ENCODE measurements around the gene TMEM128.

DNA sequence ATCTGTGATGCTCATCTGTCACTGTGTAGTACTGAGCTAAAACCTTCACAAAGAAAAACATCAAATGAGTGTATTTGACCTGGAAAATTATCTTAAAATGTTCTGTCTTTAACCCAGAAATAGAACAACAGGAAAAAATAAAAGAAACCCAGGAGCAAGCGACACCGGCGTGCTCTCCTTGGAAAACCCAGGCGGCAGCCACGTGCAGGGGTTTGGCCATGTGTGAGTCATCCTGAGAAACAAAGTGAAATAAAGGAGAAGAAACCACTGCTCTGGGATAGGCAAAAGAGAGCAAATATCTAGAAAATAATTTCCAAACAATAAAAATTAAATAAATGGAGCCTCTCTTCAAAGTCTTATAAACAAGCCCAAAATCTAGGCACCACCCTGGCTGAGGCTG lies 20.0 kb upstream of the TMEM128 start:
- TF ChIP-seq, protein P1, sequence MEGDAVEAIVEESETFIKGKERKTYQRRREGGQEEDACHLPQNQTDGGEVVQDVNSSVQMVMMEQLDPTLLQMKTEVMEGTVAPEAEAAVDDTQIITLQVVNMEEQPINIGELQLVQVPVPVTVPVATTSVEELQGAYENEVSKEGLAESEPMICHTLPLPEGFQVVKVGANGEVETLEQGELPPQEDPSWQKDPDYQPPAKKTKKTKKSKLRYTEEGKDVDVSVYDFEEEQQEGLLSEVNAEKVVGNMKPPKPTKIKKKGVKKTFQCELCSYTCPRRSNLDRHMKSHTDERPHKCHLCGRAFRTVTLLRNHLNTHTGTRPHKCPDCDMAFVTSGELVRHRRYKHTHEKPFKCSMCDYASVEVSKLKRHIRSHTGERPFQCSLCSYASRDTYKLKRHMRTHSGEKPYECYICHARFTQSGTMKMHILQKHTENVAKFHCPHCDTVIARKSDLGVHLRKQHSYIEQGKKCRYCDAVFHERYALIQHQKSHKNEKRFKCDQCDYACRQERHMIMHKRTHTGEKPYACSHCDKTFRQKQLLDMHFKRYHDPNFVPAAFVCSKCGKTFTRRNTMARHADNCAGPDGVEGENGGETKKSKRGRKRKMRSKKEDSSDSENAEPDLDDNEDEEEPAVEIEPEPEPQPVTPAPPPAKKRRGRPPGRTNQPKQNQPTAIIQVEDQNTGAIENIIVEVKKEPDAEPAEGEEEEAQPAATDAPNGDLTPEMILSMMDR (IDR thresholded peaks at IDR 0.05; ENCODE audit: poor library complexity), result no peak
- no peak for TF ChIP-seq EZH2 (IDR thresholded peaks at IDR 0.05; ENCODE audit: borderline replicate concordance)
